GM12874 (cell line): Measurements from ENCODE around the gene PYY.

Source experiments
- CTCF ChIP-seq: IDR thresholded peaks from 2 replicates; pipeline ENCODE4 v1.5.1; 2011; ENCODE audit warnings: low read depth, mild to moderate bottlenecking, control low read depth, low read length, moderate library complexity; ENCODE audit not compliant: insufficient read depth

Gene PYY

GRCh38 chr17:43953746-43954145 is at the start of gene PYY:
TSS of gene PYY (minus strand) at chr17:43953940. CDS start at chr17:43953483, 457 bp downstream.
- TF ChIP-seq CTCF, result no peak

- no peak for TF ChIP-seq CTCF
Observed at GRCh38 chr17:44002141-44002848, 48.6 kb upstream of the PYY start.

GRCh38 chr17:44001461-44001920 is 47.8 kb upstream of the PYY start:
- TF ChIP-seq CTCF, result no peak

- TF ChIP-seq CTCF, result no peak
Observed at GRCh38 chr17:44000871-44001460, 47.2 kb upstream of the PYY start.

- TF ChIP-seq CTCF, result no peak
Observed at GRCh38 chr17:44000141-44000860, 46.6 kb upstream of the PYY start.

- TF ChIP-seq CTCF, result no peak
Observed at GRCh38 chr17:43999024-43999423, 45.3 kb upstream of the PYY start.

GRCh38 chr17:43998552-43998951 is 44.8 kb upstream of the PYY start:
- TF ChIP-seq CTCF, result no peak
